GM06990 (cell line): ENCODE measurements around the gene TRIM7.
"Not testable (repeated sequence)": the region's sequence is repeated elsewhere in the genome, so short reads cannot be mapped to it uniquely, and the experiment has no call there.

Experiments used
- DNase-seq: peaks from one replicate; pipeline ENCODE4 v3.0.0-alpha.2; 2011; ENCODE audit not compliant: insufficient read length; ENCODE audit errors: extremely low read depth
- H3K27me3 ChIP-seq: replicated peaks from 2 replicates; pipeline ENCODE4 v1.6.0; 2011; ENCODE audit warnings: low read length; ENCODE audit not compliant: control insufficient read depth, insufficient read depth
- H3K36me3 ChIP-seq: 2 replicates; pipeline ENCODE4 v1.5.1; 2011; ENCODE audit warnings: low read length; ENCODE audit not compliant: control insufficient read depth, insufficient read depth
- H3K4me3 ChIP-seq: replicated peaks from 2 replicates; pipeline ENCODE4 v1.5.1; 2011; ENCODE audit warnings: low read depth, mild to moderate bottlenecking, control low read depth, low read length
- TF ChIP-seq, protein P1 (sequence below): IDR thresholded peaks from 2 replicates; pipeline ENCODE4 v1.5.1; 2011; ENCODE audit warnings: low read length, control low read depth, mild to moderate bottlenecking, inconsistent platforms; ENCODE audit not compliant: insufficient read depth, poor library complexity, severe bottlenecking

The TRIM7 gene

DNA sequence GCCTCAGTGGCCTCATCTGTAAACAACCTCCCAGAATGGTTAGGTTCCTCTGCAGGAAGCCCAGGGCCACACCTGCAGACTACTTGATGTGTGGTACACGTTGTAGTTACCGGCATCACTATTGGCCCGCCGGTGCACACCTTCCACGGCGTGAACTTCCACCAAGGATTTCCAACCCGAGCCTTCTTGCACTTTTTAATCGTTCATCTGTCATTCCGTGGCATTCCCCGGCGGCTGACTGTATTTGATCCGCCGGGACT is 12.7 kb upstream of the TRIM7 start:
- Histone ChIP-seq H3K27me3 (no peaks in the 10 kb centered on the region), H3K4me3 (peak overlapping the region; percentile 51), H3K36me3 (no peaks in the 10 kb centered on the region)
- TF ChIP-seq, protein P1, sequence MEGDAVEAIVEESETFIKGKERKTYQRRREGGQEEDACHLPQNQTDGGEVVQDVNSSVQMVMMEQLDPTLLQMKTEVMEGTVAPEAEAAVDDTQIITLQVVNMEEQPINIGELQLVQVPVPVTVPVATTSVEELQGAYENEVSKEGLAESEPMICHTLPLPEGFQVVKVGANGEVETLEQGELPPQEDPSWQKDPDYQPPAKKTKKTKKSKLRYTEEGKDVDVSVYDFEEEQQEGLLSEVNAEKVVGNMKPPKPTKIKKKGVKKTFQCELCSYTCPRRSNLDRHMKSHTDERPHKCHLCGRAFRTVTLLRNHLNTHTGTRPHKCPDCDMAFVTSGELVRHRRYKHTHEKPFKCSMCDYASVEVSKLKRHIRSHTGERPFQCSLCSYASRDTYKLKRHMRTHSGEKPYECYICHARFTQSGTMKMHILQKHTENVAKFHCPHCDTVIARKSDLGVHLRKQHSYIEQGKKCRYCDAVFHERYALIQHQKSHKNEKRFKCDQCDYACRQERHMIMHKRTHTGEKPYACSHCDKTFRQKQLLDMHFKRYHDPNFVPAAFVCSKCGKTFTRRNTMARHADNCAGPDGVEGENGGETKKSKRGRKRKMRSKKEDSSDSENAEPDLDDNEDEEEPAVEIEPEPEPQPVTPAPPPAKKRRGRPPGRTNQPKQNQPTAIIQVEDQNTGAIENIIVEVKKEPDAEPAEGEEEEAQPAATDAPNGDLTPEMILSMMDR, result no peak
- no peak for DNase-seq

GRCh38 chr5:181217111-181217802 is 12.3 kb upstream of the TRIM7 start:
- Histone ChIP-seq H3K4me3 (peak overlapping the region; percentile 51), H3K36me3 (no peaks in the 10 kb centered on the region), H3K27me3 (no peaks in the 10 kb centered on the region)
- TF ChIP-seq, protein P1, result peak; percentile 34
- DNase-seq, result peak; percentile 78

GRCh38 chr5:181215997-181216989 is 11.3 kb upstream of the TRIM7 start:
- peak; percentile 45 for DNase-seq
- H3K4me3 ChIP-seq, result peak overlapping the region; percentile 57
- no peaks in the 10 kb centered on the region for H3K36me3 ChIP-seq
- TF ChIP-seq, protein P1, result no peak
- H3K27me3 ChIP-seq, result no peaks in the 10 kb centered on the region

- not testable (repeated sequence) for H3K36me3 ChIP-seq, H3K4me3 ChIP-seq, DNase-seq
Observed at GRCh38 chr5:181214249-181214648, 9.3 kb upstream of the TRIM7 start.

DNA sequence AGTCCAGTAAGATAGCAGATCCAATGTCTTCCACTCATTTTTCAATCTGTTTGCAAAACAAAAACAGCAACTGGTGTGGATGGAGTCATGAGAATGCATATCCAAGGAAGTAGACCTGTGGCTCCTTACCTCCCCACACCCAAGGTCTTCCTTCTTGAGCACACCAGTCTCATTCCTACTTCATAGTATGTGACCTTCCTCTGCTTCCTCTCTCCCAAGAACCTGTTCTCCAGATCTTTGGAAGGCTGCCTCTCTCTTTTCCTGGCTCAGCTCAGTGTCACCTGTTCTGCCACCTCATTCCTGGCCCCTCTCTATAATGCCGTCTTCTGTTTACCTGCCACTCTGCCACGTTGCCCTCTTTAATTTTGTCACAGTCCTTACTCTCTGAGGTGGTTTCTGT is 7.9 kb upstream of the TRIM7 start:
- Histone ChIP-seq H3K4me3 (no peak overlapping the region), H3K27me3 (no peaks in the 10 kb centered on the region), H3K36me3 (no peaks in the 10 kb centered on the region)
- TF ChIP-seq, protein P1, result no peak
- DNase-seq, result no peak

More at GRCh38 chr5:181214249-181214648, 9.3 kb upstream of the TRIM7 start:
- not testable (repeated sequence) for H3K27me3 ChIP-seq

GRCh38 chr5:181212080-181212479 is 7.1 kb upstream of the TRIM7 start:
- no peaks in the 10 kb centered on the region for H3K36me3 ChIP-seq
- no peak overlapping the region for H3K4me3 ChIP-seq
- TF ChIP-seq, protein P1, result no peak
- H3K27me3 ChIP-seq, result no peaks in the 10 kb centered on the region
- DNase-seq, result no peak
